OCI-LY1 (cell line): ENCODE results near the gene BMPER.

Experiments used
- EZH2 ChIP-seq: fragments of 200-600 bp; sonication (generic), shearing (Covaris generic); IDR thresholded peaks from 2 replicates; pipeline ENCODE4 v1.8.0; 2017; ENCODE audit warnings: borderline replicate concordance, mixed run types, mild to moderate bottlenecking, antibody characterized with exemption, low read length, moderate library complexity, mixed read lengths
- TF ChIP-seq, protein P1 (sequence below): fragments of 200-600 bp; sonication (generic), shearing (Covaris generic); IDR thresholded peaks from 2 replicates; pipeline ENCODE4 v1.5.1; 2017; ENCODE audit warnings: mild to moderate bottlenecking, antibody characterized with exemption, low read length, moderate library complexity, mixed read lengths

DNA sequence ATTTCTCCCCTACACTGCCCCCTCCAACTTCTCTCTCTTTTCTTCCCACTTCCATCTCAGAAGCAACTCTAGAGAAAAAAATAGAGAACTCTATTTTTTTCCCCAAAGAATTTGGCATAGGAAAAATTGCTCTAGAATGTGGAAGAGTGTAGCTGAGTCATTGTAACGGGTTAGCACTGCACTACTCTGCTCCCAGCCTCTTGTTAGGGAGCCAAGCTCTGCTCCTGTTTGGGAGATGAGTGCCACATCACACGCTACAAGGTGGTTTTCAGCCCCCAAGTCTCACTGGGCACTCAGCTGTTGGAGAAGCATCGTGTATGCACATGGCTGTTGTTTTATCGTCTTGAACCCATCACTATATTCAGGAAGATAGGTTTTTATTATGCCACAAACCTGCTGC lies 136.4 kb downstream of the BMPER start:
- TF ChIP-seq, protein P1, sequence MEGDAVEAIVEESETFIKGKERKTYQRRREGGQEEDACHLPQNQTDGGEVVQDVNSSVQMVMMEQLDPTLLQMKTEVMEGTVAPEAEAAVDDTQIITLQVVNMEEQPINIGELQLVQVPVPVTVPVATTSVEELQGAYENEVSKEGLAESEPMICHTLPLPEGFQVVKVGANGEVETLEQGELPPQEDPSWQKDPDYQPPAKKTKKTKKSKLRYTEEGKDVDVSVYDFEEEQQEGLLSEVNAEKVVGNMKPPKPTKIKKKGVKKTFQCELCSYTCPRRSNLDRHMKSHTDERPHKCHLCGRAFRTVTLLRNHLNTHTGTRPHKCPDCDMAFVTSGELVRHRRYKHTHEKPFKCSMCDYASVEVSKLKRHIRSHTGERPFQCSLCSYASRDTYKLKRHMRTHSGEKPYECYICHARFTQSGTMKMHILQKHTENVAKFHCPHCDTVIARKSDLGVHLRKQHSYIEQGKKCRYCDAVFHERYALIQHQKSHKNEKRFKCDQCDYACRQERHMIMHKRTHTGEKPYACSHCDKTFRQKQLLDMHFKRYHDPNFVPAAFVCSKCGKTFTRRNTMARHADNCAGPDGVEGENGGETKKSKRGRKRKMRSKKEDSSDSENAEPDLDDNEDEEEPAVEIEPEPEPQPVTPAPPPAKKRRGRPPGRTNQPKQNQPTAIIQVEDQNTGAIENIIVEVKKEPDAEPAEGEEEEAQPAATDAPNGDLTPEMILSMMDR: no peak
- no peak for TF ChIP-seq EZH2
